ENCODE results near the gene KNOP1. TPM values are rescaled to one million over a fixed set of nuclear protein-coding genes. Genes with fewer than 3 reads are reported as not detected.

Gene KNOP1
- total and polyA plus RNA-seq, 2 donors from 2014 or later = 10.2 to 17.9 TPM

DNA sequence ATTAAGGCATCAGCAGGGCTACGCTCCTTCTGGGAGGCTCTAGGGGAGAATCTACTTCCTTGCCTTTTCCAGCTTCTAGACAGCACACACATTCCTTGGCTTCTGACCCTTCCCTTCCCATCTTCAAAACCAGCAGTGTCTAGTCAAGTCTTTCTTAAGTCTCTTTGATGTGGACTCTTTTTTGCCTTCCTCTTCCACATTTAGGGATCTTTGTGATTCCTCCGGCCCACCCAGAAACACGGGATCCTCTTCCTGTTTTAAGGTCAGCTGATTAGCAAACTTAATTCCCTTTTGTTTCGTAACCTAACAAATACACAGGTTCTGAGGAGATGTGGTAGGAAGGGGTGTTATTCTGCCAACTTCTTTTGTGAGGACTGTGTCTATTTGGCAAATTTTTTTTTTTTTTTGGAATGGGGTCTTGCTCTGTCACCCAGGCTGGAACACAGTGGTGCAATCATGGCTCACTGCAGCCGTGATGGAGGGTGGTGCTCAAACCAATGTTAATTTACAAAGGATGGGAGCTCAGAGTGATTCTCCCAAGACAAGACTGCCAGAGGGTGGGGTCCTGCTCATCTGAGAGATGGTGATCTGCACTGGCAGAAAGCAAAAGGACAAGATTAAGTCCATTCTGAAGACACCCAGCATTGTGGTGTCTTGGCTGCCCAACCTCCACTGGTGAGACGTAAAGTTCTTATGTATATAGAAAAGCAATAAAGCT lies 14.7 kb downstream of the KNOP1 start:
- TF ChIP-seq, protein P1, sequence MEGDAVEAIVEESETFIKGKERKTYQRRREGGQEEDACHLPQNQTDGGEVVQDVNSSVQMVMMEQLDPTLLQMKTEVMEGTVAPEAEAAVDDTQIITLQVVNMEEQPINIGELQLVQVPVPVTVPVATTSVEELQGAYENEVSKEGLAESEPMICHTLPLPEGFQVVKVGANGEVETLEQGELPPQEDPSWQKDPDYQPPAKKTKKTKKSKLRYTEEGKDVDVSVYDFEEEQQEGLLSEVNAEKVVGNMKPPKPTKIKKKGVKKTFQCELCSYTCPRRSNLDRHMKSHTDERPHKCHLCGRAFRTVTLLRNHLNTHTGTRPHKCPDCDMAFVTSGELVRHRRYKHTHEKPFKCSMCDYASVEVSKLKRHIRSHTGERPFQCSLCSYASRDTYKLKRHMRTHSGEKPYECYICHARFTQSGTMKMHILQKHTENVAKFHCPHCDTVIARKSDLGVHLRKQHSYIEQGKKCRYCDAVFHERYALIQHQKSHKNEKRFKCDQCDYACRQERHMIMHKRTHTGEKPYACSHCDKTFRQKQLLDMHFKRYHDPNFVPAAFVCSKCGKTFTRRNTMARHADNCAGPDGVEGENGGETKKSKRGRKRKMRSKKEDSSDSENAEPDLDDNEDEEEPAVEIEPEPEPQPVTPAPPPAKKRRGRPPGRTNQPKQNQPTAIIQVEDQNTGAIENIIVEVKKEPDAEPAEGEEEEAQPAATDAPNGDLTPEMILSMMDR (IDR thresholded peaks at IDR 0.05; ENCODE audit: borderline replicate concordance, extremely low read depth, insufficient read depth) = no peak
- Histone ChIP-seq H3K27ac (ENCODE audit: low read depth in 2 of 2, low read length in 2 of 2) (peak overlapping the region in 1 of 2 donors; percentile 79), H3K27me3 (ENCODE audit: control insufficient read depth, insufficient read depth, low read length) (no peaks in the 10 kb centered on the region), H3K9me3 (ENCODE audit: control insufficient read depth in 2 of 3, insufficient read depth in 1 of 3, low read length in 3 of 3) (no peaks in the 10 kb centered on the region), H3K4me1 (ENCODE audit: control insufficient read depth in 2 of 3, insufficient read depth in 2 of 3, low read depth in 1 of 3, low read length in 3 of 3) (peaks cover 0 to 8% (median 0%) of the 10 kb centered on the region in 3 donors), H3K4me3 (ENCODE audit: low read length in 3 of 3) (no peak overlapping the region), H3K9ac (ENCODE audit: low read length in 3 of 3) (no peak overlapping the region), H3K36me3 (ENCODE audit: control insufficient read depth in 2 of 3, insufficient read depth in 3 of 3, low read length in 3 of 3) (peaks cover 0 to 23% (median 11%) of the 10 kb centered on the region in 3 donors)
- intact Hi-C loops (cut with DNase I) = no loop called here
- DNase-seq (no peak), FAIRE-seq (no peak)

DNA sequence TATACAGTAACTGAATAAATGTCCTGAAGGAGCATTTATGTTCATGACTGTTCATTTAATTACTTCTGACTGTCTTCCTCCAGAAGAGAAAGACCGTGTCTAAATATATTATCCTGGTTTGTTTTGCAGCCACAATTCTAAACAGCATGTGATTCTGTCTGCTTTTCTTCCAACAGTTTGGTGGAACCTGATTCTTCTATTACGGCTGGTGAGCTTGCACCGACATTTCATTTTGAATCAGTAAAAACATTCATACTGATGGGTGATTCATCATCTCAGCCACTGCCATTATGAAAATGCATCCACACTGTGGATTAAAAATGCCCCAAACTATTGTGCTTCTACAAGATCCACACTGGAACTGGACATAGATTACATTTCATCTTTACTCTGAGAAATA lies 16.9 kb downstream of the KNOP1 start:
- Histone ChIP-seq H3K36me3 (ENCODE audit: control insufficient read depth in 2 of 3, insufficient read depth in 3 of 3, low read length in 3 of 3) (peaks cover 0 to 17% (median 11%) of the 10 kb centered on the region in 3 donors), H3K27ac (ENCODE audit: low read depth in 2 of 2, low read length in 2 of 2) (no peak overlapping the region), H3K4me1 (ENCODE audit: control insufficient read depth in 2 of 3, insufficient read depth in 2 of 3, low read depth in 1 of 3, low read length in 3 of 3) (peaks cover 0 to 17% (median 10%) of the 10 kb centered on the region in 3 donors), H3K9ac (ENCODE audit: low read length in 3 of 3) (no peak overlapping the region), H3K4me3 (ENCODE audit: low read length in 3 of 3) (no peak overlapping the region), H3K9me3 (ENCODE audit: control insufficient read depth in 2 of 3, insufficient read depth in 1 of 3, low read length in 3 of 3) (no peaks in the 10 kb centered on the region), H3K27me3 (ENCODE audit: control insufficient read depth, insufficient read depth, low read length) (no peaks in the 10 kb centered on the region)
- no peak for FAIRE-seq
- no peak for DNase-seq
- TF ChIP-seq, protein P1 (IDR thresholded peaks at IDR 0.05; ENCODE audit: borderline replicate concordance, extremely low read depth, insufficient read depth) = no peak
- intact Hi-C loops (cut with DNase I) = no loop called here

DNA sequence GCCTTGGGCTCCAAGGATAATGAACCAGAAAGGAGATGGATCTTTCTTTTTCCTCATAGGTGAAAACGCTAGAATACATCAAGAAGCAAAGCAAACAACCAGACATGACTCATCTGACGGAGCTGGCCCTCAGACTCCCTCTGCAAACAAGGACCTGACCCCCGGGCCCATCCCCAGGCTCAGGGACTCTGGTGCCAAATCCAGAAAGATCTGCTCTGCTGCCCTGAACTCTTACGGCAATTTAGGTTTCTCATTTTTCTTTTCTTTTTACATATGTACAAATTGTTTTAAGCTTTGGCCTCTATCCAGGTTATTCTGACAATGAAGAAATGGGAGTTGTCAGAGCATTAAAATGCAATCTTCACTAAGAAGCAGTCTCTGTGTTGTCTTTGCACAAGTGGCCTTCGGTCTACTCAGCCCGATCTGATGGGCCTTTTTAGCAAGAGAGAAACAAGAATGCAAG lies 17.7 kb downstream of the KNOP1 start:
- no peak overlapping the region for H3K9ac ChIP-seq (ENCODE audit: low read length in 3 of 3)
- TF ChIP-seq, protein P1 (IDR thresholded peaks at IDR 0.05; ENCODE audit: borderline replicate concordance, extremely low read depth, insufficient read depth) = no peak
- FAIRE-seq (no peak), DNase-seq (no peak)
- no peaks in the 10 kb centered on the region for H3K27me3 ChIP-seq (ENCODE audit: control insufficient read depth, insufficient read depth, low read length)
- intact Hi-C loops (cut with DNase I) = no loop called here
- peaks cover 0 to 19% (median 13%) of the 10 kb centered on the region in 3 donors for H3K4me1 ChIP-seq (ENCODE audit: control insufficient read depth in 2 of 3, insufficient read depth in 2 of 3, low read depth in 1 of 3, low read length in 3 of 3)
- no peaks in the 10 kb centered on the region for H3K9me3 ChIP-seq (ENCODE audit: control insufficient read depth in 2 of 3, insufficient read depth in 1 of 3, low read length in 3 of 3)
- H3K27ac ChIP-seq (ENCODE audit: low read depth in 2 of 2, low read length in 2 of 2) = peak overlapping the region in 1 of 2 donors; percentile 69
- no peak overlapping the region for H3K4me3 ChIP-seq (ENCODE audit: low read length in 3 of 3)
- peaks cover 0 to 13% (median 11%) of the 10 kb centered on the region in 3 donors for H3K36me3 ChIP-seq (ENCODE audit: control insufficient read depth in 2 of 3, insufficient read depth in 3 of 3, low read length in 3 of 3)
